ENCODE data around the gene C1QL4.

DNA sequence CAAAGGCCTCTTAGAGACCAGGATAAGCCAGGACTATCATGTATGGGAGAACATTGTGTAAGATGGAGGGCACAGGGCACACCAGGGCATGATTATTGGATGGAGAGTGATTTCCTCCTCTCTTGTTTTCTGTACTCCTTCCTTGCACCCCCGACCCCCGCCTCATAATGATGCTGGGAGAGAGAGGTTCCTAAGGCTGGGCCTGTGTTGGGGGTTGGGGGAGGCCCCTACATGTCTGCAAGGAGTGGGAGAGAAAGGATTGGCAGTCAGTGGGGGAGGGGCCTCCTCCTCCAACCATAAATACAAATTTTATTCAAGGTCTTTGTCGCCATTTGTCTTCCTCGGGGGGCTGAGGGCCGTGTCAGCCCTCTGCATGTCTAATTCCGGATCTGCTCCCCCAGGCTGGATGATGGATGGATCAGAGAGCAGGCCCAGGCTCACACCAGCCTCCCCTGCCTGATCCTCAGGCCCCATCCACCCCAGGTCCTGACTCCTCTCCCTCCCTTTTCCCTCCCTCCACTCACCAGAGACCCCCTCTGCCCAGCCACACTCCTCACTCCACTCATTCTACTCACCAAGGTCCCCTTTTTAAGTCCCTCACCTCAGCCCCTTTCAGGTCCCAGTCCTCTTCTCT is 2.0 kb upstream of the C1QL4 start:
- TF ChIP-seq, protein P1, sequence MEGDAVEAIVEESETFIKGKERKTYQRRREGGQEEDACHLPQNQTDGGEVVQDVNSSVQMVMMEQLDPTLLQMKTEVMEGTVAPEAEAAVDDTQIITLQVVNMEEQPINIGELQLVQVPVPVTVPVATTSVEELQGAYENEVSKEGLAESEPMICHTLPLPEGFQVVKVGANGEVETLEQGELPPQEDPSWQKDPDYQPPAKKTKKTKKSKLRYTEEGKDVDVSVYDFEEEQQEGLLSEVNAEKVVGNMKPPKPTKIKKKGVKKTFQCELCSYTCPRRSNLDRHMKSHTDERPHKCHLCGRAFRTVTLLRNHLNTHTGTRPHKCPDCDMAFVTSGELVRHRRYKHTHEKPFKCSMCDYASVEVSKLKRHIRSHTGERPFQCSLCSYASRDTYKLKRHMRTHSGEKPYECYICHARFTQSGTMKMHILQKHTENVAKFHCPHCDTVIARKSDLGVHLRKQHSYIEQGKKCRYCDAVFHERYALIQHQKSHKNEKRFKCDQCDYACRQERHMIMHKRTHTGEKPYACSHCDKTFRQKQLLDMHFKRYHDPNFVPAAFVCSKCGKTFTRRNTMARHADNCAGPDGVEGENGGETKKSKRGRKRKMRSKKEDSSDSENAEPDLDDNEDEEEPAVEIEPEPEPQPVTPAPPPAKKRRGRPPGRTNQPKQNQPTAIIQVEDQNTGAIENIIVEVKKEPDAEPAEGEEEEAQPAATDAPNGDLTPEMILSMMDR (IDR thresholded peaks at IDR 0.05) = no peak
- TF ChIP-seq POLR2AphosphoS5 (IDR thresholded peaks at IDR 0.05; ENCODE audit: insufficient read depth in 1 of 2, low read depth in 1 of 2) = no peak

All from vagina (tissue), 2 donors.